Endodermal cell (in vitro differentiated cells): ENCODE measurements around the gene DLG2. TPM values are rescaled to one million over a fixed set of nuclear protein-coding genes. Genes with fewer than 3 reads are reported as not detected.

Experiments
- DNase-seq: peaks from one replicate; pipeline ENCODE4 v3.0.0-alpha.2; 2017
- H3K27ac ChIP-seq: 2 replicates; pipeline ENCODE4 v1.5.1; 2013; ENCODE audit warnings: mild to moderate bottlenecking, low read depth, low read length, moderate library complexity
- H3K27me3 ChIP-seq: 2 replicates; pipeline ENCODE4 v1.6.1; 2013; ENCODE audit warnings: mild to moderate bottlenecking, low read length, moderate library complexity; ENCODE audit not compliant: insufficient read depth, control insufficient read depth, poor library complexity, severe bottlenecking
- H3K36me3 ChIP-seq: 2 replicates; pipeline ENCODE4 v1.7.0; 2013; ENCODE audit warnings: mild to moderate bottlenecking, low read length, moderate library complexity; ENCODE audit not compliant: control insufficient read depth, insufficient read depth
- H3K4me1 ChIP-seq: one replicate; pipeline ENCODE4 v1.7.0; 2013; ENCODE audit warnings: low read length; ENCODE audit not compliant: control insufficient read depth, insufficient read depth
- H3K4me3 ChIP-seq: 2 replicates; pipeline ENCODE4 v1.5.1; 2013; ENCODE audit warnings: mild to moderate bottlenecking, low read length, moderate library complexity
- H3K9ac ChIP-seq: 2 replicates; pipeline ENCODE4 v1.6.1; 2013; ENCODE audit warnings: mild to moderate bottlenecking, low read length, moderate library complexity; ENCODE audit not compliant: poor library complexity, severe bottlenecking; ENCODE audit errors: extremely low read depth
- H3K9me3 ChIP-seq: 2 replicates; pipeline ENCODE4 v1.6.1; 2013; ENCODE audit warnings: mild to moderate bottlenecking, low read length, moderate library complexity; ENCODE audit not compliant: control insufficient read depth
- H3K27ac Mint-ChIP-seq: 2 replicates; pipeline ENCODE4 v1.8.0; 2020; ENCODE audit warnings: mixed read lengths
- H3K27me3 Mint-ChIP-seq: 2 replicates; pipeline ENCODE4 v1.8.0; 2021; ENCODE audit warnings: mild to moderate bottlenecking, mixed read lengths; ENCODE audit not compliant: insufficient read depth
- H3K36me3 Mint-ChIP-seq: 2 replicates; pipeline ENCODE4 v1.8.0; 2020; ENCODE audit warnings: low read depth, mixed read lengths
- H3K4me1 Mint-ChIP-seq: 2 replicates; pipeline ENCODE4 v1.8.0; 2020; ENCODE audit warnings: mixed read lengths
- H3K4me3 Mint-ChIP-seq: 2 replicates; pipeline ENCODE4 v1.8.0; 2020; ENCODE audit warnings: mild to moderate bottlenecking, moderate library complexity, mixed read lengths
- H3K9me3 Mint-ChIP-seq: 2 replicates; pipeline ENCODE4 v1.8.0; 2020; ENCODE audit warnings: mild to moderate bottlenecking, mixed read lengths
- WGBS, 2 experiments: methylation state at CpG; one replicate each; pipeline versions ENCODE4 v1.1.5 to v1.1.7; 2013; ENCODE audit warnings: missing lambda C conversion rate in 2 of 2, mixed read lengths in 1 of 2; ENCODE audit not compliant: insufficient coverage in 1 of 2, insufficient read length in 1 of 2; 5-methylcytosine and 5-hydroxymethylcytosine counted together
- total RNA-seq, 2 donors: library from RNA; stranded (reverse); fragmentation: NEBNext Ultra II Directional in 1 of 2; extraction: Animal tissue kit (Norgen Biotek cat#: 25700) in 1 of 2; gene quantifications; 2 replicates in 1 of 2; 3 replicates in 1 of 2; pipeline ENCODE4 v1.2.1, GENCODE V29; 2021
- TF ChIP-seq, protein P1 (sequence below): fragments of 200-600 bp; sonication (generic); conservative IDR thresholded peaks from 2 replicates; pipeline ENCODE4 v1.5.0; 2021; ENCODE audit warnings: antibody characterized with exemption, mild to moderate bottlenecking

Gene DLG2
- total RNA-seq, 2 donors from 2014 or later = 9.6 to 10.6 TPM

DNA sequence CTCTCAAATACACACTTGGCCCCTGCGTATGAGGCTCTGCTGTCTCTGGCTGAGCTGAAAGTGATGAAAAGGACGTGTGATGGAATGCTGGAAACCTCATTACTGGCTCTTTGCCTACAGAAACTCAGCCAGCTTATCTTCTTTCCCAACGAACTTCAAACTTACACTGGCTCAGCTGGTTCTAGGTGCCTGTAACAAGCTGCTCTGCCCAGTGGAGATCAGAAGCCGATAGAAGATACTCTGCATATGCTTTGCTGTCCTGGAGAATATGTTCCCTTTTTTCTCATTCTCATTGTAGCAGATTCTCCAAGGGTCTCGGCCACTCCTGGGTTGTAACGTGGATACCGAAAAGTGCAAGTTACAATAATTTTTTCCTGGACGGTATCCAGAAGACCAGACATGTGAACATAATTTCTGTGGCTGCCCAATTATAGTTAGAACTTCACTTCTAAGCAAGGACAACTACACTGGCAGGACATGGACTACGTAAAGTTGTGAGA, 1935.6 kb downstream of the DLG2 start:
- no peaks in the 10 kb centered on the region for H3K36me3 Mint-ChIP-seq
- no peak overlapping the region for H3K27ac Mint-ChIP-seq
- H3K27me3 Mint-ChIP-seq = no peaks in the 10 kb centered on the region
- H3K4me1 Mint-ChIP-seq = peaks cover 17% of the 10 kb centered on the region
- no peak overlapping the region for H3K27ac ChIP-seq
- no peak overlapping the region for H3K4me3 ChIP-seq
- no peaks in the 10 kb centered on the region for H3K9me3 ChIP-seq
- no peaks in the 10 kb centered on the region for H3K27me3 ChIP-seq
- no peaks in the 10 kb centered on the region for H3K9me3 Mint-ChIP-seq
- H3K4me1 ChIP-seq = peaks cover 14% of the 10 kb centered on the region
- H3K9ac ChIP-seq = no peak overlapping the region
- 90 to 92% methylated on average over 9 of the region's 9 CpGs for WGBS, 2 experiments
- no peak overlapping the region for H3K4me3 Mint-ChIP-seq
- no peak for DNase-seq
- no peaks in the 10 kb centered on the region for H3K36me3 ChIP-seq
- TF ChIP-seq, protein P1, sequence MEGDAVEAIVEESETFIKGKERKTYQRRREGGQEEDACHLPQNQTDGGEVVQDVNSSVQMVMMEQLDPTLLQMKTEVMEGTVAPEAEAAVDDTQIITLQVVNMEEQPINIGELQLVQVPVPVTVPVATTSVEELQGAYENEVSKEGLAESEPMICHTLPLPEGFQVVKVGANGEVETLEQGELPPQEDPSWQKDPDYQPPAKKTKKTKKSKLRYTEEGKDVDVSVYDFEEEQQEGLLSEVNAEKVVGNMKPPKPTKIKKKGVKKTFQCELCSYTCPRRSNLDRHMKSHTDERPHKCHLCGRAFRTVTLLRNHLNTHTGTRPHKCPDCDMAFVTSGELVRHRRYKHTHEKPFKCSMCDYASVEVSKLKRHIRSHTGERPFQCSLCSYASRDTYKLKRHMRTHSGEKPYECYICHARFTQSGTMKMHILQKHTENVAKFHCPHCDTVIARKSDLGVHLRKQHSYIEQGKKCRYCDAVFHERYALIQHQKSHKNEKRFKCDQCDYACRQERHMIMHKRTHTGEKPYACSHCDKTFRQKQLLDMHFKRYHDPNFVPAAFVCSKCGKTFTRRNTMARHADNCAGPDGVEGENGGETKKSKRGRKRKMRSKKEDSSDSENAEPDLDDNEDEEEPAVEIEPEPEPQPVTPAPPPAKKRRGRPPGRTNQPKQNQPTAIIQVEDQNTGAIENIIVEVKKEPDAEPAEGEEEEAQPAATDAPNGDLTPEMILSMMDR = no peak

- Mint-ChIP-seq H3K27me3 (peaks cover 3% of the 10 kb centered on the region), H3K9me3 (no peaks in the 10 kb centered on the region), H3K4me1 (peaks cover 11% of the 10 kb centered on the region), H3K36me3 (no peaks in the 10 kb centered on the region), H3K27ac (no peak overlapping the region), H3K4me3 (no peak overlapping the region)
- no peak overlapping the region for H3K9ac ChIP-seq
- no peak overlapping the region for H3K4me3 ChIP-seq
- no peak for DNase-seq
- H3K9me3 ChIP-seq = no peaks in the 10 kb centered on the region
- no peaks in the 10 kb centered on the region for H3K36me3 ChIP-seq
- no peak overlapping the region for H3K27ac ChIP-seq
- TF ChIP-seq, protein P1 = no peak
- H3K4me1 ChIP-seq = peaks cover 13% of the 10 kb centered on the region
- H3K27me3 ChIP-seq = no peaks in the 10 kb centered on the region
- no CpG with 5 or more reads among the region's 1 CpG for WGBS, 2 experiments
These were observed 1937.9 kb downstream of the DLG2 start for GRCh38 chr11:83689144-83689780.

GRCh38 chr11:83687787-83688186, 1939.4 kb downstream of the DLG2 start:
- Histone ChIP-seq H3K36me3 (no peaks in the 10 kb centered on the region), H3K9me3 (no peaks in the 10 kb centered on the region), H3K9ac (no peak overlapping the region), H3K27me3 (no peaks in the 10 kb centered on the region), H3K4me3 (no peak overlapping the region), H3K4me1 (peaks cover 4% of the 10 kb centered on the region), H3K27ac (no peak overlapping the region)
- H3K36me3 Mint-ChIP-seq = no peaks in the 10 kb centered on the region
- no peaks in the 10 kb centered on the region for H3K9me3 Mint-ChIP-seq
- H3K27me3 Mint-ChIP-seq = peaks cover 9% of the 10 kb centered on the region
- TF ChIP-seq, protein P1 = no peak
- no peak for DNase-seq
- H3K4me3 Mint-ChIP-seq = no peak overlapping the region
- no peak overlapping the region for H3K27ac Mint-ChIP-seq
- peaks cover 8% of the 10 kb centered on the region for H3K4me1 Mint-ChIP-seq
- 93 to 95% methylated on average over 4 to 5 of the region's 5 CpGs for WGBS, 2 experiments
